Trophoblast cell (in vitro differentiated cells and primary cell): ENCODE data around the gene MEIOSIN.
"Not testable (repeated sequence)": the region's sequence is repeated elsewhere in the genome, so short reads cannot be mapped to it uniquely, and the experiment has no call there.

Experiments
- DNase-seq, 2 donors: peaks; one replicate each; pipeline ENCODE4 v3.0.0-alpha.2; 2016
- H2AFZ ChIP-seq: 2 replicates; pipeline ENCODE4 v1.6.1; 2013; ENCODE audit warnings: low read length, moderate library complexity, mild to moderate bottlenecking; ENCODE audit not compliant: insufficient read depth, poor library complexity
- H2AK5ac ChIP-seq: 2 replicates; pipeline ENCODE4 v1.6.1; 2013; ENCODE audit warnings: mild to moderate bottlenecking, low read length
- H2BK120ac ChIP-seq: 2 replicates; pipeline ENCODE4 v1.6.1; 2013; ENCODE audit warnings: low read length, mild to moderate bottlenecking, moderate library complexity; ENCODE audit not compliant: insufficient read depth, poor library complexity
- H2BK12ac ChIP-seq: 2 replicates; pipeline ENCODE4 v1.6.1; 2013; ENCODE audit warnings: mild to moderate bottlenecking, low read length, moderate library complexity
- H2BK5ac ChIP-seq: 2 replicates; pipeline ENCODE4 v1.6.1; 2013; ENCODE audit warnings: low read length, low read depth, moderate library complexity, mild to moderate bottlenecking; ENCODE audit not compliant: poor library complexity
- H3K14ac ChIP-seq: 2 replicates; pipeline ENCODE4 v1.6.1; 2013; ENCODE audit warnings: mild to moderate bottlenecking, low read length
- H3K18ac ChIP-seq: 2 replicates; pipeline ENCODE4 v1.6.1; 2013; ENCODE audit warnings: mild to moderate bottlenecking, low read length
- H3K23ac ChIP-seq: 2 replicates; pipeline ENCODE4 v1.6.1; 2013; ENCODE audit warnings: low read length
- H3K27ac ChIP-seq: 2 replicates; pipeline ENCODE4 v1.5.1; 2013; ENCODE audit warnings: low read depth, mild to moderate bottlenecking, inconsistent platforms, low read length, moderate library complexity
- H3K27me3 ChIP-seq: 2 replicates; pipeline ENCODE4 v1.6.1; 2013; ENCODE audit warnings: inconsistent platforms, mild to moderate bottlenecking, low read length, moderate library complexity; ENCODE audit not compliant: insufficient read depth
- H3K36me3 ChIP-seq, 2 experiments: 1 replicate in 1 of 2; 2 replicates in 1 of 2; pipeline ENCODE4 v1.6.1; 2013; ENCODE audit warnings: low read length in 2 of 2, mild to moderate bottlenecking in 2 of 2, moderate library complexity in 1 of 2; ENCODE audit not compliant: insufficient read depth in 2 of 2, control insufficient read depth in 1 of 2
- H3K4ac ChIP-seq: 2 replicates; pipeline ENCODE4 v1.6.1; 2013; ENCODE audit warnings: low read depth, mild to moderate bottlenecking, low read length, moderate library complexity
- H3K4me1 ChIP-seq, 2 experiments: 1 replicate in 1 of 2; 2 replicates in 1 of 2; pipeline ENCODE4 v1.6.1; 2013; ENCODE audit warnings: low read length in 2 of 2, mild to moderate bottlenecking in 2 of 2, moderate library complexity in 1 of 2; ENCODE audit not compliant: insufficient read depth in 2 of 2, control insufficient read depth in 1 of 2
- H3K4me2 ChIP-seq: 2 replicates; pipeline ENCODE4 v1.6.1; 2013; ENCODE audit warnings: inconsistent platforms, mild to moderate bottlenecking, low read length, moderate library complexity
- H3K4me3 ChIP-seq: 2 replicates; pipeline ENCODE4 v1.5.1; 2013; ENCODE audit warnings: mild to moderate bottlenecking, low read depth, low read length, inconsistent platforms
- H3K79me1 ChIP-seq: one replicate; pipeline ENCODE4 v1.6.1; 2013; ENCODE audit warnings: low read length
- H3K79me2 ChIP-seq: 2 replicates; pipeline ENCODE4 v1.6.1; 2013; ENCODE audit warnings: low read length, mild to moderate bottlenecking; ENCODE audit not compliant: control insufficient read depth, insufficient read depth, poor library complexity
- H3K9ac ChIP-seq: 2 replicates; pipeline ENCODE4 v1.6.1; 2013; ENCODE audit warnings: mild to moderate bottlenecking, low read length
- H3K9me3 ChIP-seq: 2 replicates; pipeline ENCODE4 v1.6.1; 2013; ENCODE audit warnings: low read depth, mild to moderate bottlenecking, control low read depth, inconsistent platforms, low read length; ENCODE audit not compliant: insufficient read depth
- H4K12ac ChIP-seq: 2 replicates; pipeline ENCODE4 v1.6.1; 2013; ENCODE audit warnings: low read depth, mild to moderate bottlenecking, low read length, moderate library complexity
- H4K8ac ChIP-seq: 2 replicates; pipeline ENCODE4 v1.6.1; 2013; ENCODE audit warnings: low read depth, mild to moderate bottlenecking, low read length, moderate library complexity
- H4K91ac ChIP-seq: one replicate; pipeline ENCODE4 v1.6.1; 2013; ENCODE audit warnings: low read depth, mild to moderate bottlenecking, low read length, moderate library complexity
- WGBS: extraction: QIAGEN DNeasy Blood & Tissue Kit; methylation state at CpG from one replicate; pipeline ENCODE4 v1.1.7; 2013; ENCODE audit warnings: missing lambda C conversion rate; ENCODE audit not compliant: insufficient read length, insufficient coverage; ENCODE audit errors: extremely low coverage; 5-methylcytosine and 5-hydroxymethylcytosine counted together

The MEIOSIN gene

GRCh38 chr19:45746866-45747265 is 13.6 kb downstream of the MEIOSIN start:
- Histone ChIP-seq H3K79me2 (no peaks in the 10 kb centered on the region), H2AK5ac (no peak overlapping the region), H3K4me2 (no peak overlapping the region), H3K4me1 (peaks cover 3 to 9% of the 10 kb centered on the region in 2 experiments), H4K8ac (no peak overlapping the region), H4K91ac (no peak overlapping the region), H3K4me3 (no peak overlapping the region), H3K14ac (no peak overlapping the region), H4K12ac (no peak overlapping the region), H3K79me1 (peaks cover 2% of the 10 kb centered on the region), H2BK12ac (no peak overlapping the region), H3K9me3 (no peaks in the 10 kb centered on the region), H2AFZ (no peak overlapping the region), H2BK120ac (no peak overlapping the region), H3K9ac (no peak overlapping the region), H3K23ac (no peak overlapping the region), H3K27ac (no peak overlapping the region), H3K27me3 (no peaks in the 10 kb centered on the region), H3K36me3 (no peaks in the 10 kb centered on the region), H3K18ac (no peak overlapping the region), H3K4ac (no peak overlapping the region), H2BK5ac (no peak overlapping the region)
- no CpG with 5 or more reads among the region's 5 CpGs for WGBS
- peak in 1 of 2 donors; percentile 70 for DNase-seq

GRCh38 chr19:45747513-45747912 is 14.3 kb downstream of the MEIOSIN start:
- Histone ChIP-seq H4K91ac (no peak overlapping the region), H4K8ac (no peak overlapping the region), H3K79me1 (peaks cover 2% of the 10 kb centered on the region), H3K27ac (no peak overlapping the region), H3K18ac (no peak overlapping the region), H3K4ac (no peak overlapping the region), H2AFZ (no peak overlapping the region), H4K12ac (no peak overlapping the region), H3K9ac (no peak overlapping the region), H3K4me1 (peaks cover 3 to 9% of the 10 kb centered on the region in 2 experiments), H3K79me2 (no peaks in the 10 kb centered on the region), H2AK5ac (no peak overlapping the region), H2BK120ac (no peak overlapping the region), H2BK12ac (no peak overlapping the region), H3K14ac (no peak overlapping the region), H2BK5ac (no peak overlapping the region), H3K9me3 (no peaks in the 10 kb centered on the region), H3K27me3 (no peaks in the 10 kb centered on the region), H3K4me3 (no peak overlapping the region), H3K36me3 (no peaks in the 10 kb centered on the region), H3K4me2 (no peak overlapping the region), H3K23ac (no peak overlapping the region)
- DNase-seq, result peak; percentile 68 to 74
- WGBS, result no CpG with 5 or more reads among the region's 5 CpGs

GRCh38 chr19:45751483-45751882 is 18.2 kb downstream of the MEIOSIN start:
- H3K14ac ChIP-seq, H4K91ac ChIP-seq, H3K23ac ChIP-seq, H3K36me3 ChIP-seq, H2BK12ac ChIP-seq, H2AFZ ChIP-seq, H3K4me3 ChIP-seq, H4K12ac ChIP-seq, H3K4me2 ChIP-seq, H3K4ac ChIP-seq, H3K79me2 ChIP-seq, H3K9me3 ChIP-seq, H3K79me1 ChIP-seq, H3K27ac ChIP-seq, H3K4me1 ChIP-seq, H3K9ac ChIP-seq, H3K27me3 ChIP-seq, H2AK5ac ChIP-seq, H2BK5ac ChIP-seq, H3K18ac ChIP-seq, H4K8ac ChIP-seq, H2BK120ac ChIP-seq: not testable (repeated sequence)
- peak; percentile 51 to 69 for DNase-seq
- WGBS, result no CpG with 5 or more reads among the region's 10 CpGs

GRCh38 chr19:45752639-45753038 is 19.4 kb downstream of the MEIOSIN start:
- Histone ChIP-seq H3K79me1 (no peaks in the 10 kb centered on the region), H3K79me2 (no peaks in the 10 kb centered on the region), H3K4me3 (no peak overlapping the region), H4K8ac (no peak overlapping the region), H2AK5ac (no peak overlapping the region), H3K36me3 (no peaks in the 10 kb centered on the region), H3K27me3 (no peaks in the 10 kb centered on the region), H3K23ac (no peak overlapping the region), H3K18ac (no peak overlapping the region), H3K9ac (no peak overlapping the region), H3K4ac (no peak overlapping the region), H2BK120ac (no peak overlapping the region), H2BK5ac (no peak overlapping the region), H3K14ac (no peak overlapping the region), H3K4me1 (no peaks in the 10 kb centered on the region), H3K4me2 (no peak overlapping the region), H2AFZ (no peak overlapping the region), H3K9me3 (no peaks in the 10 kb centered on the region), H4K91ac (no peak overlapping the region), H2BK12ac (no peak overlapping the region), H4K12ac (no peak overlapping the region), H3K27ac (no peak overlapping the region)
- no peak for DNase-seq
- WGBS, result no CpG with 5 or more reads among the region's 12 CpGs
